Fibroblast of lung (primary cell): ENCODE measurements around the gene CPNE4. TPM values are rescaled to one million over a fixed set of nuclear protein-coding genes. Genes with fewer than 3 reads are reported as not detected.

ENCODE experiments used
- DNase-seq, 2 donors: peaks; one replicate each; pipeline versions ENCODE4 v3.0.0 to v3.0.0-alpha.2; 2010; ENCODE audit warnings: low read depth in 2 of 2
- H2AFZ ChIP-seq: 2 replicates; pipeline ENCODE4 v1.5.1; 2012; ENCODE audit warnings: low read length, control low read depth, inconsistent platforms
- H3K27ac ChIP-seq: 2 replicates; pipeline ENCODE4 v1.5.1; 2011; ENCODE audit warnings: low read length, control low read depth; ENCODE audit not compliant: insufficient read depth
- H3K27me3 ChIP-seq: 2 replicates; pipeline ENCODE4 v1.5.1; 2011; ENCODE audit warnings: mild to moderate bottlenecking, low read length; ENCODE audit not compliant: control insufficient read depth, insufficient read depth
- H3K36me3 ChIP-seq: 2 replicates; pipeline ENCODE4 v1.5.1; 2011; ENCODE audit warnings: low read length; ENCODE audit not compliant: control insufficient read depth, insufficient read depth
- H3K4me1 ChIP-seq: 2 replicates; pipeline ENCODE4 v1.5.1; 2011; ENCODE audit warnings: low read length; ENCODE audit not compliant: control insufficient read depth, insufficient read depth; ENCODE audit errors: extremely low read depth
- H3K4me2 ChIP-seq: 2 replicates; pipeline ENCODE4 v1.5.1; 2011; ENCODE audit warnings: low read length, control low read depth; ENCODE audit not compliant: insufficient read depth; ENCODE audit errors: extremely low read depth
- H3K4me3 ChIP-seq, 4 experiments: fragments of 200-600 bp in 1 of 4; sonication (generic) in 1 of 4; replicated peaks in 1 of 4; 2 replicates each; pipeline ENCODE4 v1.5.1; 2011 to 2016; ENCODE audit warnings: low read length in 4 of 4, low read depth in 3 of 4, mild to moderate bottlenecking in 3 of 4, control low read depth in 2 of 4, inconsistent platforms in 1 of 4, mixed read lengths in 1 of 4; ENCODE audit not compliant: insufficient read depth in 1 of 4; ENCODE audit errors: control extremely low read depth in 1 of 4
- H3K79me2 ChIP-seq: 2 replicates; pipeline ENCODE4 v1.5.1; 2012; ENCODE audit warnings: mild to moderate bottlenecking, low read length, inconsistent platforms; ENCODE audit not compliant: control insufficient read depth, insufficient read depth
- H3K9ac ChIP-seq: 2 replicates; pipeline ENCODE4 v1.5.1; 2011; ENCODE audit warnings: mild to moderate bottlenecking, low read length, control low read depth; ENCODE audit not compliant: insufficient read depth
- H3K9me3 ChIP-seq: 2 replicates; pipeline ENCODE4 v1.5.1; 2012; ENCODE audit warnings: low read depth, low read length; ENCODE audit not compliant: control insufficient read depth, insufficient read depth
- H4K20me1 ChIP-seq: 2 replicates; pipeline ENCODE4 v1.5.1; 2011; ENCODE audit warnings: low read length; ENCODE audit not compliant: control insufficient read depth, insufficient read depth; ENCODE audit errors: extremely low read depth
- CTCF ChIP-seq, 2 donors: IDR thresholded peaks in 1 of 2; conservative IDR thresholded peaks in 1 of 2; 1 replicate in 1 of 2; 2 replicates in 1 of 2; pipeline ENCODE4 v1.5.1; 2011 to 2012; ENCODE audit warnings: low read length in 2 of 2, control low read depth in 1 of 2, inconsistent platforms in 1 of 2, low read depth in 1 of 2, mild to moderate bottlenecking in 1 of 2
- EZH2 ChIP-seq: IDR thresholded peaks from 2 replicates; pipeline ENCODE4 v1.5.1; 2012; ENCODE audit warnings: low read length, control low read depth, mild to moderate bottlenecking; ENCODE audit errors: missing control alignments
- polyA plus RNA-seq, 2 donors: library from polyadenylated mRNA; depleted of rRNA in 1 of 2; stranded (reverse) in 1 of 2; unstranded in 1 of 2; fragments of >200 nt; gene quantifications; 2 replicates each; pipeline ENCODE4 v1.2.1, GENCODE V29; 2011 to 2012; ENCODE audit warnings: missing spikeins in 1 of 2
- total RNA-seq: library from RNA; depleted of rRNA; stranded (reverse); fragments of >200 nt; gene quantifications from 2 replicates; pipeline ENCODE4 v1.2.1, GENCODE V29; 2014

The CPNE4 gene
- total and polyA plus RNA-seq, 2 donors (not counting 1 experiment from before 2014, with no cell fraction given): 0.17 TPM; not detected in 1

GRCh38 chr3:132001999-132002398, 32.8 kb downstream of the CPNE4 start:
- no peak overlapping the region for H3K4me2 ChIP-seq
- TF ChIP-seq EZH2 (no peak), CTCF (conservative IDR thresholded peaks at IDR 0.05 in 1 of 2, IDR thresholded peaks at IDR 0.05 in 1 of 2; ENCODE audit: low read depth in 1 of 2, low read length in 2 of 2) (no peak)
- no peaks in the 10 kb centered on the region for H3K9me3 ChIP-seq
- H3K79me2 ChIP-seq: no peaks in the 10 kb centered on the region
- no peaks in the 10 kb centered on the region for H4K20me1 ChIP-seq
- no peak overlapping the region for H3K9ac ChIP-seq
- H2AFZ ChIP-seq: no peak overlapping the region
- no peaks in the 10 kb centered on the region for H3K27me3 ChIP-seq
- no peak overlapping the region for H3K4me3 ChIP-seq
- no peak overlapping the region for H3K27ac ChIP-seq
- DNase-seq: no peak
- no peaks in the 10 kb centered on the region for H3K36me3 ChIP-seq
- H3K4me1 ChIP-seq: no peaks in the 10 kb centered on the region

GRCh38 chr3:132001036-132001435, 33.8 kb downstream of the CPNE4 start:
- no peak overlapping the region for H2AFZ ChIP-seq
- no peaks in the 10 kb centered on the region for H3K4me1 ChIP-seq
- H3K9ac ChIP-seq: no peak overlapping the region
- H3K27ac ChIP-seq: no peak overlapping the region
- no peaks in the 10 kb centered on the region for H4K20me1 ChIP-seq
- no peaks in the 10 kb centered on the region for H3K79me2 ChIP-seq
- no peak overlapping the region for H3K4me2 ChIP-seq
- TF ChIP-seq CTCF (conservative IDR thresholded peaks at IDR 0.05 in 1 of 2, IDR thresholded peaks at IDR 0.05 in 1 of 2; ENCODE audit: low read depth in 1 of 2, low read length in 2 of 2) (no peak), EZH2 (no peak)
- H3K36me3 ChIP-seq: no peaks in the 10 kb centered on the region
- no peaks in the 10 kb centered on the region for H3K9me3 ChIP-seq
- no peaks in the 10 kb centered on the region for H3K27me3 ChIP-seq
- H3K4me3 ChIP-seq: no peak overlapping the region
- DNase-seq: no peak

GRCh38 chr3:131998027-131998426, 36.8 kb downstream of the CPNE4 start:
- Histone ChIP-seq H3K9ac (no peak overlapping the region), H3K36me3 (no peaks in the 10 kb centered on the region), H3K9me3 (no peaks in the 10 kb centered on the region), H3K4me1 (no peaks in the 10 kb centered on the region), H3K27ac (no peak overlapping the region), H2AFZ (no peak overlapping the region), H4K20me1 (no peaks in the 10 kb centered on the region), H3K4me2 (no peak overlapping the region), H3K79me2 (no peaks in the 10 kb centered on the region), H3K27me3 (no peaks in the 10 kb centered on the region), H3K4me3 (no peak overlapping the region)
- no peak for DNase-seq
- TF ChIP-seq EZH2: no peak
- TF ChIP-seq CTCF (conservative IDR thresholded peaks at IDR 0.05 in 1 of 2, IDR thresholded peaks at IDR 0.05 in 1 of 2; ENCODE audit: low read depth in 1 of 2, low read length in 2 of 2): no peak
